ENCODE results near the gene TMEM63B. TPM values are rescaled to one million over a fixed set of nuclear protein-coding genes. Genes with fewer than 3 reads are reported as not detected.

The TMEM63B gene
- 12.1 to 17.3 TPM (median 16.4 TPM) in 5 replicates for total RNA-seq (2022; extraction: Qiagen RNA extraction; ENCODE audit: low read depth)

DNA sequence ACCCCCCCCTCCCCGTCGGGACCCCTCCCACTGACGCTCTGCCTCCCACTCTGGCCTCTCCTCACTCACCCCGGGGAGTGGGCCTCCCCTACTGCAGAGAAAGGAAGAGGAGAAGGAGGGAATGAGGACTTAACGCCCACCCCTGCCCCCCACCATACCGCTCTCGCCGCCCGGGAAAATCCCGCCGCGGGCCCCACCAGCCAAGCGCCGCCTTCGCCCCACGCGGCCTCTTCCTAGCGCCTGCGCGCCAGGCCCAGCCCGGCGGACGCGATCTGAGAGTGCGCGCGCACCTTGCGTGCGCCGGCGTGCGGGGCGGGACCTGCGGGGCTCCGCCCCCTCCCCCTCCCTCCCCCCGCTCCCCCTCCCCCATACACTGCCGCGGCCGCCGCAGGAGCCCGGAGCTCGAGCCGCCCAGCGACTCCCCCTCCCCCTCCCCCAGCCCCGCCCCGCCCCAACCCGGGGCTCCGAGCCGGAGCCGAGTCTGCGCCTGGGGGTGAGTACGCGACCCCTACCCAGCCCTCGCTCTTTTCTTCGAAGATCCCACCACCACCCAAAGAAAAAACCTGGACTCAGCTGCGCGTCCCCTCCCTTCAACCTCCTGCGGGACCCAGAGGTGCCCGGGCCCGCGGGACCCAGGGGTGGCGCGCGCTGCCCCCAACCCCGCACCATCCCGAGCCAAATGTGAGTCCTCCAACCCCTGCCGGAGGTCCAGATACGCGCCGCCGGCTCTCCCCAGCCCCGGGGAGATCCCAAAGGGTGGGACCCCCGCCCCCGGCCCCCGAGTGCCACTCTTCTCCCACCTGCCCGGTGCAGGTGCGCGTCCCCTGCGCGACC is at the start of gene TMEM63B, which contains the start of gene MRPL14:
TSS of gene TMEM63B (plus strand) at position 369 of the 834 bp plus-strand sequence. CDS start 7,031 bp downstream, outside the sequence.
TSS of gene MRPL14 (minus strand) at position 267 of the 834 bp plus-strand sequence. CDS start 10,841 bp downstream, outside the sequence.

GRCh38 chr6:44158770-44159228 is 31.4 kb downstream of the TMEM63B start, which contains the start of gene CAPN11:
CAPN11 (plus strand) TSS chr6:44158820; CDS start chr6:44158849, 29 bp downstream.

Other genes starting within 250 kb of the TMEM63B start
- 58.5 to 83.5 TPM (median 70.8 TPM) in 5 replicates for gene MRPL14, start 102 bp upstream of the TMEM63B start, total RNA-seq (2022; extraction: Qiagen RNA extraction; ENCODE audit: low read depth)
- not detected in 5 replicates for gene CAPN11, start 31.3 kb downstream of the TMEM63B start, total RNA-seq (2022; extraction: Qiagen RNA extraction; ENCODE audit: low read depth)
- not detected in 5 replicates for gene MYMX, start 89.4 kb downstream of the TMEM63B start, total RNA-seq (2022; extraction: Qiagen RNA extraction; ENCODE audit: low read depth)
- 39.0 to 57.6 TPM (median 53.1 TPM) in 5 replicates for gene SLC29A1, start 96.0 kb downstream of the TMEM63B start, total RNA-seq (2022; extraction: Qiagen RNA extraction; ENCODE audit: low read depth)
- 1,151 to 1,429 TPM (median 1,269 TPM) in 5 replicates for gene HSP90AB1, start 119.5 kb downstream of the TMEM63B start, total RNA-seq (2022; extraction: Qiagen RNA extraction; ENCODE audit: low read depth)
- gene SLC35B2, start 130.0 kb downstream of the TMEM63B start, total RNA-seq (2022; extraction: Qiagen RNA extraction; ENCODE audit: low read depth): 48.5 to 66.8 TPM (median 64.9 TPM) in 5 replicates
- 9.6 to 18.6 TPM (median 11.9 TPM) in 5 replicates for gene NFKBIE, start 138.0 kb downstream of the TMEM63B start, total RNA-seq (2022; extraction: Qiagen RNA extraction; ENCODE audit: low read depth)
- gene TMEM151B, start 142.9 kb downstream of the TMEM63B start, total RNA-seq (2022; extraction: Qiagen RNA extraction; ENCODE audit: low read depth): 0.01 to 0.05 TPM in 2 of 5 replicates, not detected in the others
- 5.1 to 7.7 TPM (median 6.4 TPM) in 5 replicates for gene AARS2, start 185.8 kb downstream of the TMEM63B start, total RNA-seq (2022; extraction: Qiagen RNA extraction; ENCODE audit: low read depth)
- gene SPATS1, start 215.1 kb downstream of the TMEM63B start, total RNA-seq (2022; extraction: Qiagen RNA extraction; ENCODE audit: low read depth): not detected in 5 replicates